HG03097 (cell line): ENCODE data around the gene FGD2.

Experiments
- ATAC-seq: cut with Tn5 transposase; IDR thresholded peaks from one replicate; pipeline ENCODE4 v1.9.1; 2021; ENCODE audit not compliant: unreplicated experiment, low FRiP score

Gene FGD2

DNA sequence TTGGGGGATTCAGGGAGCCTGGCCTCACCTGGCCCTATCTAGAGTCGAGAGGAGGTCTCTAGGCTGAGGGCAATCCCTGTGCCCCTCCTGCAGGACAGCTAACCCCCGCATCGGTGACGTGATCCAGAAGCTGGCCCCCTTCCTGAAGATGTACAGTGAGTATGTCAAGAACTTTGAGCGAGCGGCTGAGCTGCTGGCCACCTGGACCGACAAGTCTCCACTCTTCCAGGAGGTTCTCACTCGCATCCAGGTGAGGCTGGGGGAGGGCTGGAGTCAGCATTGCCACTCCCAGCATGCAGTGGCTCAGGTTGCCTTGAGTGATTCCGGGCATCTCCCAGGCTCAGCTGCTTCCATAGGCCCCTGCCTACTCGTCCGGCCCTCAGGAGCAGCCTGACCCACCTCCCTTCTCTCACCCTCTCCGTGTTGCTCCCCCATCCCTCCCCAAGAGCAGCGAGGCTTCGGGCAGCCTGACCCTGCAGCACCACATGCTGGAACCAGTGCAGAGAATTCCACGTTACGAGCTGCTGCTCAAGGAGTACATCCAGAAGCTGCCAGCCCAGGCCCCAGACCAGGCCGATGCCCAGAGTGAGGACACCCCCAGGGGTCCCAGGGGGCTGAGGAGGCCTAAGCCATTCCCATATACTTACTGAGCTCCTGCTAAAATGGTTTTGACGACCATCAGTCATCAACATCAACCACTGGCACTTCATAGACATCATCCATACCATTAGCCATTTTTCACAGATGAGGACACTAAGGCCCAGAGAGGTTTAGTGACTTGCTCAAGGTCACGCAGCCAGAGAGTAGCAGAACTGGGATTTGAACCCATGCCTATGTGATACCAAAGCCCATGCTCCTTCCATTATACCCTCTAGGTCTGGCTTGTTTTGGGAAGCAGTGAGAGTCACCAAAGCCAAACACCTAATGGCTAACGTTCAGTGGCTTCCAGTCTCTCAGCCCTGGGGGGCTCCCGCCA lies 8.3 kb downstream of the FGD2 start:
- ATAC-seq: no peak

DNA sequence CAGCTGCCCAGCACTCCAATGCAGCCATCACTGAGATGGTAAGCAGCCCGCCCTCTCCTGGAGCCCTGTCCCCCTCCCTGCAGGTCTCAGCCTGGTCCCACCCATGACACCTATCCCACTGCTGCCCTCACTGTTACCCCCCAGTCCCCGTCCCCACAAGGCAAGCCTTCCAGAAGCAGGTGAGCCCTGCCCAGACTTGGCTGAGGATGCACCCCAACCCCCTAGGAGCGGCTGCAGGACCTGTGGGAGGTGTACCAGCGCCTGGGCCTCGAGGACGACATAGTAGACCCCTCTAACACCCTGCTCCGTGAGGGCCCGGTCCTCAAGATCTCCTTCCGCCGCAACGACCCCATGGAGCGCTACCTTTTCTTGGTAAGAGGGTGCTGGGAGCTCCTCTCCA lies 9.2 kb downstream of the FGD2 start:
- no peak for ATAC-seq

DNA sequence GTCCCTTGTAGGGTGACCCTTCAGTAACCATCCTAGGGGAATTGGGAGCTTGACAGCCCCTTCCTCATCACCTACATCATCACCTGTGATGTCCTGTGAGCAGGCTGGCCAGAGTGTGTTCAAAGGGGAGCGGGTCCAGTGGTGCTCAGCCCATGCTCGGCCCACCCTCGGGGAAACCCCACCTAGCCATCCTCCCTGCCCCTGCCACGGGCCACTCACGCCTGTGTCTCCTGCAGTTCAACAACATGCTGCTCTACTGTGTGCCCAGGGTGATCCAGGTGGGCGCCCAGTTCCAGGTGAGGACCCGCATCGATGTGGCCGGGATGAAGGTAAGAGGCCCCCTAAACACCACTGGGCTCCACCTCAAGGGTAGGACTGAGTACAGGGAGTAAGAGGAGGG lies 10.1 kb downstream of the FGD2 start:
- no peak for ATAC-seq

DNA sequence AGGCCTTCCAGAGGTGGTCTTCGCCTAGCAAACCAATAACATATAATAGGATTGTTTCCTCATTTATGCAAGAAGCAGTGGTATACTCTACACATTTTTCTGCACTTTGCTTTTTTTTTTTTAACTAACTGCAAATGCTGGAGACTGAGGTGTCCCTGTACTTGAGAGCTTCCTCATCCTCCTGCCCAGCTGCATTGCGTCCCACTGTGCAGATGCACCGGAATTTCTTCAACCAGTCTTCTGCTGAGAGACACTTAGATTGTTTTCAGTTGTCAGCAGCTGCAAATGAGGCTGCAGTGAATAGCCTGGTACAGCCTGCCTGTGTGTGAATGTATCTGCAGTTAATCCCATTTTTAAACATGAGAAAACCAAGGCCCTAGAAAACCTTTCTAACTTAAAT lies 11.5 kb downstream of the FGD2 start:
- no peak for ATAC-seq

DNA sequence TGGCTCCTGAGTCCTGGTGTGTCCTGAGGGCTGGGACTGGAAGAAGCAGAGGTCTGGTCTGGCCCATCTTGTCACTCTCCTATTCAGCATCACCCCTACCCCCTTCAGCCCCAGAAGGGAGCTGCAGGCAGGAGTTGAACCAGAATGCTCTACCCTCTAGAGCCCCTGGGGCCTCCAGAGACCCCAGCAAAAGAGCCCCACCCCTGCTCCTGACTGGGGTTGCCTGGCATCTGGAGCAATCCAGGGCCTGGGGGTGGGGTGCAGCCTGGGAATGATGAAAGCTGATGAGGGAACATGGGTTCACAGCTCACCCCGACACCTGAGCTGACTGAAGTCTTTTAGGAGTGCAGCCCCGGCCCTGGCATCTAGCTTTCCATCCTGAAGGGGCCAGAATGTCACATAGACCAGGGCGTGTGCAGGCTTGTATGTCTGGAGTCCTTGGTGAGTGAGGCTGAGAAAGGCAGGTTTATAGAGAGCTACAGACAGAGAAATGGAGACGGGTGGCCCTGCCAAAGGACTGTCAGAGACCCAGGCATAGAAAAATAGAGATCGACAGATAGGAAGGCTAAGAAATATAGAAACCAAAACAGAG lies 12.2 kb downstream of the FGD2 start:
- no peak for ATAC-seq

DNA sequence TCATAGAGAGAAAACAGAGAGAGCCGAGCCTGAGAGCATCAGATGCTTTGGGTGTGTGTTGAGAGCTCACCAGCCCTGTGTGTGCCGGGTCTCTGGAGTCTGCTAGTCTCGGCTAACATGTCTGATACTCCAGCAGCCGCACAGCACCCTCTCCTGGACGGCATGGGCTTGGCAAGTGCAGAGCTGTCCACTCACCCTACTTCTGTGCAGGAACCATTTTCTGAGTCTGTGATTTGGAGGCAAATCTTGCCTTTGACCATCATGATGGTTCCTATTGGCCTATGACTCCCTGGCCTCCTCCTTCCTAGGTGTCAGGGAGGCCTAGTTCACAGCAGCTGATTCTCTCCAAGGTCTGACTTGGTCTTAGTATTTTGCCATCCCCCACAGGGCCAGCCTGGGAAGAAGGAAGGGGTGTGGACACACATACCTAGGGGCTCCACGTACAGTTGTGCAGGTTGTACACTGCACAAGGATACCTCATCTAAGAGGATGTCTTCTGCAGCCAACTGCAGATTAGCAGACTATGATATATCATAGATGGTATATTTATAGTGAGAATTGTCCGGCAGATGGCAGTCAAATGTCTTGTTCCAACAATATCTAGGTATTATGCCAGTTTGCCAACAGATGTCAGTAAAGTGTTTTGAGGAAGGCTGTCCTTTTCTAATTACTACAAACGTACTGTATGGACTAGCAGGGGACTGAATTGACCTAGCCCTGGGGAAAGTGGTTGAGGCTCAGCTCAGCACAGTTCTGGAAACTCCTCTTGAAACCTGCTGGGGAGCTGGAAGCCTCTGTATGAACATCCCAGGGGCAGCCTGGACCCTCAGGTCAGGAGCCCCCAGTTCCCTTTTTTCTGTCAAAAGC lies 13.0 kb downstream of the FGD2 start:
- ATAC-seq: peak; percentile 78

DNA sequence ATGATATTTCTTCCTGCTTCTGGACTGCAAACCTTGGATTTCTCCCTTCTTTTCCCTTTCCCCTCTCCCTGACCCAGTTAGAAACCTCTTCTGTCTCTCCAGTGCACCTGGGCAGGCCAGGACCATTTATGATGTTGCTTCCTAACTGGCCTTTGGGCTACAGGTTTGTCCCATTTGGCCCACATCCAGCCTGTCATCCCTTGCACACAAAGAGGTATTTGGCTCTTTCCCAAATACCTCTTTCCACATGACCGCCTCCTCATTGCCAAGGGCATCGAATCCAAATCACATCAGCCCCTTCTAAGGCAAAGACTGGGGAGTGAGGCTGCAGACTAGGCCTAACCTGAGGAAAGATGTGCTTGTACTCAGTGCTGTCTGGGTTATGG lies 13.6 kb downstream of the FGD2 start:
- no peak for ATAC-seq

DNA sequence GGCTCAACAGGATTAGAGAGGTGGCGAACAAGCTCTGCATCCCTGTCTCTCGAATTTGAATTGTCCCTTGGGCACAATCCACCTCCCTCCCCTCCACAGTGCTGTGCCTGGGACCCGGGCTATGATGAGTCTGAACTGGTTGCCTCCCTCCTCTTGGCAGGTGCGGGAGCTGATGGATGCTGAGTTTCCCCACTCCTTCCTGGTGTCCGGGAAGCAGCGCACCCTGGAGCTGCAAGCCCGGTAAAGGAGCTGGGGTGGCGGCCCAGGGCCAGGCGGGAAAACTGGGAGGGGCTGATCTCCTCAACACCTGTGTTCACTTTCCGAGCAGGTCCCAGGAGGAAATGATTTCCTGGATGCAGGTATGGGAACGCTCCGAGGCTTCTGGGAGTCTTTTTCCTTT lies 14.9 kb downstream of the FGD2 start:
- ATAC-seq: no peak

DNA sequence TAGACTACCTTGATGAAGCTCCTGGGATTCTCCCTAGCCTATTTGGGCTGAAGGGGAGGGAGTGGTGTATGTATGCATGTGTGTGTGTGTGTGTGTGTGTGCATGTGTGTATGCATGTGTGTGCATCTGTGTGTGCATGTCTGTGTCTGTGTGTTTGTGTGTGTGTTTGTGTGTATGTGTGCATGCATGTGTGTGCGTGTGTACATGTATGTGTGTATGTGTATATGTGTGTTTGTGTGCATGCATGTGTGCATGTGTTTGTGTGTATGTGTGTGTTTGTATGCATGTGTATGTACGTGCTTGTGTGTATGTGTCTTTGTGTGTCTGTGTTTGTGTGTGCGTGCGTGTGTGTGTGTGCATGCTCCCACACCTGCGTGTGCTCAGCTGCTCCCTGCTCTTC lies 15.4 kb downstream of the FGD2 start:
- ATAC-seq: no peak

DNA sequence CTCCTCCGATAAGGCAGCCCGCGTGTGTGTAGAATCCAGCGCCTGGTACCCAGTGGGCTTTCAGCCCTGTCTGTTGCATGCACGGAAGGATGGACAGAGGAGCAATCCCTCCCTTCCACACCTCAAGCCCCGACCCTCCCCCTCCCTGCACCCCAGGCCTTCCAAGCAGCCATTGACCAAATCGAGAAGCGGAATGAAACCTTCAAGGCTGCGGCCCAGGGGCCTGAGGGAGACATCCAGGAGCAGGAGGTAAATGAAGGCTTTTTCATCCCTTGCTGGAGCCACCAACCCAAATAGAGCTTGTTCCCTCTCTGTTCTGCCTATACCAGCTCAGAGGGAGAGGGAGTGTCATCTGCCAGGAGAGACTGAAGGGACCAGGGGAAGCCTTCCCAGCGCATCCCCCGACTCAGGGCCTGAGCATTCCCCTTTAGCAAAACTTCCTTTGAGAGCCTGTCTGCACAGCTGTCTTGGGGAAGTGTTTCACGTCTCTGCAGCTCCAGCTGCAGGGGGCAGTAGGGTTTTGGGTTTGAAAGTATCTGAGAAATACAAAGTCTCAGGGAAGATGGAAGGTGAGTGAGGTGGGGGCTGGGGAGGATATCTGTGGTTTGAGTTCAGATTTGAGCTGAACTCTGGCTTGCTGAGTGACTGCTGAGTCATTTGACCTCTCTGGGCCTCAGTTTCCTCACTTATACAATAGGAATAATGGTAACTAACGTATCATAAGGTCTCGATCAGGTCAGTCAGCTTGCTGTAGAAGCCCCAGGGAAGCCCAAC lies 16.1 kb downstream of the FGD2 start:
- no peak for ATAC-seq

DNA sequence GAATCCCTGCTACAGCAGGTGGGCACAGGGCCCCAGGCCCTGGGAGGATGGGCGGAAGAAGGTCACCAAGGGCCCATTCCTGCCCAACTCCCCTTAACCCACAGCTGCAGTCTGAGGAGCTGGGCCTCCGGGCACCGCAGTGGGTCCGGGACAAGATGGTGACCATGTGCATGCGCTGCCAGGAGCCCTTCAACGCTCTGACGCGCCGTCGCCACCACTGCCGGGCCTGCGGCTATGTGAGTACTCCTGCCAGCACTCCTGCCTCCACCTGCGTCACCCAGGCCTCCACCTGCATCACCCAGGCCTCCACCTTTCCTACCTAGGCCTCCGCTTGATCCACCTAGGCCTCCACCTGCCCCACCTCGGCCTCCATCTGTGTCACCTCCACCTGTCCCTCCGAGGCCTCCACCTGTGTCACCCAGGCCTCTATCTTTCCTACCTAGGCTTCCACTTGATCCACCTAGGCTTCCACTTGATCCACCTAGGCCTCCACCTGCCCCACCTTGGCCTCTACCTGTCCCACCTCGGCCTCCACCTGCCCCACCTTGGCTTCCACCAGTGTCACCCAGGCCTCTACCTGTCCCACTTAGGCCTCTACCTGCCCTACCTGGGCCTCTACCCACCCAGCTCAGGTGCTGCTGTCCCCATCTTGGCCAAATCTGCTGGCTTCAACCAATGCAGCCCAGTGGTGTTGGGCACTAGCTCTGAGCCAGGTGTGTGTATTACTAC lies 16.8 kb downstream of the FGD2 start:
- no peak for ATAC-seq

DNA sequence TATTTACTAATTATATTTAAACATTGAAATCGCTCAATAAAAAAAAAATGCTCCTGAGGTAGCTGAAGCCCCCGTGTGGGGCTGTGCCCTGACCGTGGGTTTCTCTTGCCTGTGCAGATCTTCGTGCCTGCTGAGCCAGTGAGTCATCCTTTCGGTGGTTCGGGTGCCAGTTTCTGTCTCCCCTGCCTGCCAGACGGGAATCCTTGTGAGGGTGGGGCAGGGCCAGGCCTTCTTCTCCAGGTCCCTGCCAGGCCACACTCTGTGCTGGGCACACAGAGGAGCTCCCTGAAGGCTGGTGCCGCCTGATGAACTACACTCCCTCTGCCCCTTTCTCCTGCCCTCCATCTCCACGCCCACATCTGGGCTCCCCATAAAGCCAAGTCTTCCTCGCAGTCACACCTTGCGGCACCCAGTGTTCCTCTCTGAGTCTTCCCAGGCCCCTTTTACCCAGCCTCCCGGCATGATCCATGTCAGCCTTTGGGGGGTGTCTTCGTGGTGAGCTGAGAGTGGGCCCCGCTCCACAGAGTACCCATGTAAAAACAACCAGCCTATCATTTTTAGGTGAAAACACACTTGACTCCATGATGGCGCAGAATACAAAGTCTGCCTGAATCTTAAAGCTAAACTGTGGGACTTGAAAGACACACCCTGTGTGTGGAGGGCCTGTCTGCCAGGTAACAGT lies 19.3 kb downstream of the FGD2 start:
- ATAC-seq: no peak

DNA sequence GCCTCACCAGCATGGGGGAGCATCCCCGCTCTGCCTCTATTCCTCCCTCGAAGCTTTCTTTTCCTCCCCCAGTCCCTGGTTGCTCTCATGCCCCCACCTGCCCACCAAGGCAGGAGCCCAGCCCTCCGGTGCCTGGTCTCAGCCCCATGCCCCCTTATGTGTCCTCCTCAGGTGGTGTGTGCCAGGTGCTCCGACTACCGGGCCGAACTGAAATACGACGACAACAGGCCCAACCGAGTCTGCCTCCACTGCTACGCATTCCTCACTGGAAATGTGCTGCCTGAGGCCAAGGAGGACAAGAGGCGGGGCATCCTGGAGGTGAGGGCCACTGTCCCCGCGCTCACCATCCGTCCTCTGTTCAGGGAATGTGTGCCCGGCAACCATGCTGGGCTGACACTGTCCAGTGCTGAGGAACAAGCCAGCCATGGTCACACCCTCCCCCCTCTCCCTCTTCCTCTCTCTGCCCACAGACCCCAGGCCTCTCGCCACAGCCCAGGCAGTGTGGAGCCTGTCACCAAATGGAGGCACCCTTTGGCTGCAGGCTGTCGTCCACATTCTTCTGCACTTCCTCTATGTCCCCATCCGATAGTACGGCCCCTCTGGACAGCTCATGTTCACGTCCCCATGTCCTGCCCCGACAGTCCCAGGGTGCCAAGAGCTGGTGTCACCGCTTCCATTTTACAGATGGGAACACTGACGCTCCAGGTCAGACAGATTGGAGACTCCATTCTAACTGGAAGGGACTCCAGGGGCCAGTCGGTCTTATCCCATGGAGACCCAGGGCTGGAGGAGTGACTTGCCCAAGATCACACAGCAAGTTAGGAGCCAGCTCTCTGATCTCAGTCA lies 20.4 kb downstream of the FGD2 start:
- ATAC-seq: no peak

DNA sequence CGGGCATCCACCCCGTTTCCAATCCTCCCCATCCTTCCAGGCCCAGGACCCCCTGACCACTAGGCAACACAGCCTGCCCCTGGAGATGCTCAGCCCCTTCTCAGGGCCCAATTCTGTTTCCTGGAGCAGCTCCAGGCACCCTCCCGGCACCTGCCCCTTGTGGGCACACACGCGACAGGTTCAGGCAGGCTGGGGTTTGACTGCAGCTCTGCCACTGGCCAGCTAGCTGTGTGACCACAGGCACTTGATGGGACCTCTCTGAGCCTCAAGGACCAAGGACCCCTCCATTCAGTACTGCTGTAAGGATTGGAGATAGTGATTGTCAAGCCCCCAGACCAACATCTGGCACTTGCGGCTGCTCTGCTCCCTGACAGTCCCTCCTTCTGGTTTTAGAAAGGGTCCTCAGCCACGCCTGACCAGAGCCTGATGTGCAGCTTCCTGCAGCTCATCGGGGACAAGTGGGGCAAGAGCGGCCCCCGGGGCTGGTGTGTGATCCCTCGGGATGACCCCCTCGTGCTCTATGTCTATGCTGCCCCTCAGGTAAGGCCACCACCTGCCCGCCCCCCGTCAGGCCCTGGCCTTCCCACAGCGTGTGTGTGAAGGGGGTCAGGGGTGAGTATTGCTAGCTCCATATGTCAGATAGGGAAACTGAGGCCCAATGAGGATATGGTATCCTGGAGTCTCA lies 21.7 kb downstream of the FGD2 start:
- no peak for ATAC-seq

DNA sequence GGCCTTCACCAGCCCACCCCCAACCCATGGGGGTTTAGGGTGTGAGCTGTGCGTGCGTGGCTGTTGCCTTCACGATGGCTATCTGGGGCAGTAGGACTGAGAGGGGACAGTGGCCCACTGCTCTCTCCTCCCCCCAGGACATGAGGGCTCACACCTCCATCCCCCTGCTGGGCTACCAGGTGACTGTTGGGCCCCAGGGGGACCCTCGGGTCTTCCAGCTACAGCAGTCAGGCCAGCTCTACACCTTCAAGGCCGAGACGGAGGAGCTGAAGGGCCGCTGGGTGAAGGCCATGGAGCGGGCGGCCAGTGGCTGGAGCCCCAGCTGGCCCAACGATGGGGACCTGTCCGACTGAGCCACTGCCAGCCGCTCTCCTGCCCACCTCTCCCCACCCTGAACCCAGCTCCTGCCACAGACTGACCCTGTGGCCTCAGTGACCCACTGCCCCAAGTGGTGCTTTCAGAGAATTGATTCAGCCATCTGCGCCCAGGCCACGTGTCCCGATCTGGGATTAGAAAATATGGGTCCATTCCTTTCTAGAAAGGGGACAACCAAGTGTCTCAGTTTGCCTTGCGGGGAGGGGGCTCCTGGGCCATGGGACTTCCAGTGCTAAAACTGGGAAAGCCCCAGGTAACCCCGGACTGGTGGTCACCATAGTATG lies 22.5 kb downstream of the FGD2 start:
- no peak for ATAC-seq

DNA sequence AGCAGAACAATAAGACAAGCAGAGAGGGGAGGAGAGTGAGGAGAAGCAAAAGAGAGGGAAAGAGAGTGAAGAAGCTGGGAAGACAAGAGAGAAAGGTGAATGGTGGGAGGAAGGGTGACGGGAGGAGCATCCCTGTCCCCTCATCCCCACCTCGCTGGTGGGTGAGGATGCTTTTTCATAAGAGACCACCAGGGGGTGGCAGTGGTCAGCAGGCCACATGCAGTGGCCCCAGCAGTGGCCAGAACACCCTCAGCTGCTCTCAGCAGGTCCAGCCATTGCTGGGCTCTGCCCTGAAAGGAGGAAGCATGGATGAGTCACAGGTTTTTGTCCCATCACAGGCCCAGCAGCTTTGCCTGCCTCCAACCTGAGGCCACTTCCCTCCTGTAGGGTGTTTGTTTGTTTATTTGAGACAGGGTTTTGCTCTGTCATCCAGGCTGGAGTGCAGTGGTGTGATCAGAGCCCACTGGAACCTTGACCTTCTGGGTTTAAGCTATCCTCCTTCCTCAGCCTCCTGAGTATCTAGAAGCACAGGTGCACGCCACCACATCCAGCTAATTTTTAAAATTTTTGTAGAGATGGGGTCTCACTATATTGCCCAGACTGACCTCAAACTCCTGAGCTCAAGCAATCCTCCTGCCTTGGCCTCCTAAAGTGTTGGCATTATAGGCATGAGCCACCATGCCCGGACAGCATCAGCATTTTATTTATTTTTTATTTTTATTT lies 24.0 kb downstream of the FGD2 start:
- ATAC-seq: no peak

DNA sequence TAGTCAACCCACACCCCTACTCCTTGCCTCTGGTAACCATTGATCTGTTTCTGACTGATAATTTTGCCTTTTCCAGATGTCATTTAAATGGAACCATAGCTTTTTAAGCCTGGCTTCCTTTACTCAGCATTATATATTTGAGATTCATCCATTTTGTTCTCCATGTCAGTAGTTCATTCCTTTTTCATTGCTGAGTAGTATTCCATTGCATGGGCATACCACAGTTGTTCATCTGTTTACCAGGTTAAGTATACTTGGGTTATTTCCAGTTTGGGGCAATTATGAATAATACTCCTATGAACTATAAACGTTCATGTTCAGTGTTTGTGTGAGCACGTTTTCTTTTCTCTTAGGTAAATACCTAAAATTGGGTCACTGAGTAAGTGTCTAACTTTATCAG lies 25.1 kb downstream of the FGD2 start:
- no peak for ATAC-seq
